HG03378 (cell line): ENCODE measurements around the gene RASA2.
"Not testable (repeated sequence)": the region's sequence is repeated elsewhere in the genome, so short reads cannot be mapped to it uniquely, and the experiment has no call there.

Experiments used
- ATAC-seq: cut with Tn5 transposase; IDR thresholded peaks from one replicate; pipeline ENCODE4 v1.9.1; 2021; ENCODE audit warnings: mild to moderate bottlenecking, moderate library complexity; ENCODE audit not compliant: unreplicated experiment

Gene RASA2

GRCh38 chr3:141455603-141456300 is 31.1 kb upstream of the RASA2 start:
- ATAC-seq, result no peak

- no peak for ATAC-seq
Observed at GRCh38 chr3:141456301-141456625, 30.6 kb upstream of the RASA2 start.

- no peak for ATAC-seq
Observed at GRCh38 chr3:141457624-141458236, 29.1 kb upstream of the RASA2 start.

- no peak for ATAC-seq
Observed at GRCh38 chr3:141459008-141459407, 27.8 kb upstream of the RASA2 start.

- peak; percentile 94 for ATAC-seq
Observed at GRCh38 chr3:141460097-141460704, 26.6 kb upstream of the RASA2 start.

- ATAC-seq, result no peak
Observed at GRCh38 chr3:141462176-141462859, 24.5 kb upstream of the RASA2 start.

GRCh38 chr3:141465221-141465620 is 21.6 kb upstream of the RASA2 start:
- ATAC-seq, result no peak

- ATAC-seq, result no peak
Observed at GRCh38 chr3:141466633-141467169, 20.1 kb upstream of the RASA2 start.

GRCh38 chr3:141469720-141470119 is 17.1 kb upstream of the RASA2 start:
- ATAC-seq, result no peak

- no peak for ATAC-seq
Observed at GRCh38 chr3:141471160-141471559, 15.7 kb upstream of the RASA2 start.

GRCh38 chr3:141476033-141476432 is 10.8 kb upstream of the RASA2 start:
- no peak for ATAC-seq

GRCh38 chr3:141477224-141477623 is 9.6 kb upstream of the RASA2 start:
- ATAC-seq, result no peak

- ATAC-seq, result no peak
Observed at GRCh38 chr3:141478139-141478538, 8.7 kb upstream of the RASA2 start.

- ATAC-seq, result not testable (repeated sequence)
Observed at GRCh38 chr3:141478840-141479239, 8.0 kb upstream of the RASA2 start.

GRCh38 chr3:141482245-141482922 is 4.4 kb upstream of the RASA2 start:
- no peak for ATAC-seq

GRCh38 chr3:141484701-141485287 is 2.0 kb upstream of the RASA2 start:
- no peak for ATAC-seq

GRCh38 chr3:141485641-141486495 is 959 bp upstream of the RASA2 start:
- ATAC-seq, result no peak

GRCh38 chr3:141486496-141486745 is 406 bp upstream of the RASA2 start:
- ATAC-seq, result no peak

- ATAC-seq, result peak; percentile 80
Observed at GRCh38 chr3:141487521-141488252, 860 bp downstream of the RASA2 start.
